ENCODE data around the gene C1orf116. TPM values are rescaled to one million over a fixed set of nuclear protein-coding genes. Genes with fewer than 3 reads are reported as not detected.

Gene C1orf116
- total RNA-seq, 4 donors from 2014 or later = 0.62 TPM; not detected in 3

DNA sequence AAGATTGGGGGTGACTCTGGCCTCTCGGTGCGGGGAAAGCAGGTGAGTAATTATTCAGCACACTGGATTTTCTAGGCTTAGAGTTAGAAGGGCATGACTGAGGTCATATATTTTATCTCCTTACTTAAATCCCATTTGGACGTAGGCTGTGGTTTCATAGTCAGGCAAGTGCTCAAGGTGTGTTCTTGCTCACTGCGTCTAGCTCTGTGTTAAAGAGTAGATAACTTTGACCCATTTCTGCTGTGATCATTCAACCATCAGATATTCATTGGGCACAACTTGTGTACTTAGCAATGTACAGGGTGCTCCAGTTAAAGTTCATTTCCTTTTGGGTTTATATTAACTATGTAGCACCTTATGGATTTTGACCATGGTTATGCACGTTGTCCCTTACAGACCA, 35.1 kb upstream of the C1orf116 start:
- H3K36me3 ChIP-seq = no peaks in the 10 kb centered on the region
- H3K27me3 ChIP-seq = no peaks in the 10 kb centered on the region
- intact Hi-C loops (cut with DNase I; ENCODE audit: low total_unique reads) = no loop called here
- H3K9me3 ChIP-seq = no peaks in the 10 kb centered on the region
- H3K4me3 ChIP-seq = no peak overlapping the region
- H3K27ac ChIP-seq = no peak overlapping the region
- H3K4me1 ChIP-seq = no peaks in the 10 kb centered on the region
- DNase-seq = no peak
- no peak for TF ChIP-seq POLR2A (IDR thresholded peaks at IDR 0.05)
- TF ChIP-seq, protein P1, sequence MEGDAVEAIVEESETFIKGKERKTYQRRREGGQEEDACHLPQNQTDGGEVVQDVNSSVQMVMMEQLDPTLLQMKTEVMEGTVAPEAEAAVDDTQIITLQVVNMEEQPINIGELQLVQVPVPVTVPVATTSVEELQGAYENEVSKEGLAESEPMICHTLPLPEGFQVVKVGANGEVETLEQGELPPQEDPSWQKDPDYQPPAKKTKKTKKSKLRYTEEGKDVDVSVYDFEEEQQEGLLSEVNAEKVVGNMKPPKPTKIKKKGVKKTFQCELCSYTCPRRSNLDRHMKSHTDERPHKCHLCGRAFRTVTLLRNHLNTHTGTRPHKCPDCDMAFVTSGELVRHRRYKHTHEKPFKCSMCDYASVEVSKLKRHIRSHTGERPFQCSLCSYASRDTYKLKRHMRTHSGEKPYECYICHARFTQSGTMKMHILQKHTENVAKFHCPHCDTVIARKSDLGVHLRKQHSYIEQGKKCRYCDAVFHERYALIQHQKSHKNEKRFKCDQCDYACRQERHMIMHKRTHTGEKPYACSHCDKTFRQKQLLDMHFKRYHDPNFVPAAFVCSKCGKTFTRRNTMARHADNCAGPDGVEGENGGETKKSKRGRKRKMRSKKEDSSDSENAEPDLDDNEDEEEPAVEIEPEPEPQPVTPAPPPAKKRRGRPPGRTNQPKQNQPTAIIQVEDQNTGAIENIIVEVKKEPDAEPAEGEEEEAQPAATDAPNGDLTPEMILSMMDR (IDR thresholded peaks at IDR 0.05) = no peak

DNA sequence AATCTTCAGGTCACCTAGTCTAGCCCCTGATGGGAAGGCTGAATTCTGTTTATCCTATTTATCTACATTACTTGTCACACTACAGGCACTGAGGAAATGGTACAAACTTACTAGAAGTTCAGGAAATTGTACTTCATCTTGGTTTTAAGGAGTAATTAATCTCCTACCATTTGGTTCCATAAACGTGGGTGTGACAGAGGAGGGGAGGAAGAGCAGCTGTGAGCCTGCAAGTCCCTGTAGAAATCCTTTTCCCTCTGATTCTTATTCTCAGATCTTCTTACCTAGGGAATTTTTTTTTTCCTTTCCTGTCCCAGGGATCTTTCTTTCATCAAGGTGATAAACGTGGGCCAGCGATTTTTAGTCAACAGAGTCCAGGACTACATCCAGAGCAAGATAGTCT, 34.6 kb upstream of the C1orf116 start:
- H3K27ac ChIP-seq = no peak overlapping the region
- TF ChIP-seq POLR2A (IDR thresholded peaks at IDR 0.05) = no peak
- TF ChIP-seq, protein P1 (IDR thresholded peaks at IDR 0.05) = no peak
- intact Hi-C loops (cut with DNase I; ENCODE audit: low total_unique reads) = no loop called here
- no peaks in the 10 kb centered on the region for H3K4me1 ChIP-seq
- H3K36me3 ChIP-seq = no peaks in the 10 kb centered on the region
- H3K4me3 ChIP-seq = no peak overlapping the region
- no peak for DNase-seq
- no peaks in the 10 kb centered on the region for H3K9me3 ChIP-seq
- no peaks in the 10 kb centered on the region for H3K27me3 ChIP-seq

DNA sequence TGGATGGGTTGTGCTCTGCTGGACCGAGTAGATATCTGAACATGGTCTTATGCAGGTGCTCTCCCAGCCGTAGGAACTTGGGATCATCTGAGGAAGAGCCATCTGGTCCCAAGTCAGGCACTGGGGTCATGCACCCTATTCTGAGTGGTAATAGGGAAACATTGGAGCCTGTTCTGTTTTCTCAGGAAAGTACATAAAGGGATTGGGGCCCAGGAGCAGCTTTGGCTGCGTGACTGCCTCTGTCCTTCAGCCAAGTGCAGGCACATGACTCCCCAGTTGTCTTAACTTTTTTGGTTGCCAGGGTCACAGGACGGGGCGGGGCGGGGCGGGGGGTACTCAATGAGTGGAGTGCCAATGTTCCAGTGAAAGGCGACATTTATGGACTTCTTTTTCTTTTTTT, 32.0 kb upstream of the C1orf116 start:
- H3K27me3 ChIP-seq = no peaks in the 10 kb centered on the region
- H3K4me3 ChIP-seq = no peak overlapping the region
- no peaks in the 10 kb centered on the region for H3K36me3 ChIP-seq
- intact Hi-C loops (cut with DNase I; ENCODE audit: low total_unique reads) = no loop called here
- TF ChIP-seq, protein P1 (IDR thresholded peaks at IDR 0.05) = no peak
- no peak for TF ChIP-seq POLR2A (IDR thresholded peaks at IDR 0.05)
- no peak overlapping the region for H3K27ac ChIP-seq
- no peaks in the 10 kb centered on the region for H3K9me3 ChIP-seq
- no peak for DNase-seq
- no peaks in the 10 kb centered on the region for H3K4me1 ChIP-seq

DNA sequence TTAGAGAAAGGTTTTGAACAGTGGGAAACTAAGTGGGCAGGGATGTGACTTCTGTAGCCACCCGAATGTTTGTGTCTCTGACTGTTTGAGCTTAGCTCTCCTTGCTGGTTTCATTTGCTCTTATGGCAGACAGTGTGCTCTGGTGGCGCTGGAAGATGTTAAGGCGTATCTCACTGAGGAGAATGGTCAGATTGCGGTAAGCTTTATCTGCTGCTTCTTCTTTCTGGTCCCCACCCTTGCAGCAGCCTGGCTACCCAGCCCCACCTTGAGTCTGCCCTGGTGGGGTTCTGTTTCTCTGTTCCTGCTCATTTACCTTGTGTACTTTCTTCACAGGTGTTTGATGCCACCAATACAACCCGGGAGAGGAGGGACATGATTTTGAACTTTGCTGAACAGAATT, 30.5 kb upstream of the C1orf116 start:
- no peak for DNase-seq
- H3K4me3 ChIP-seq = no peak overlapping the region
- no peaks in the 10 kb centered on the region for H3K9me3 ChIP-seq
- no peak overlapping the region for H3K27ac ChIP-seq
- TF ChIP-seq POLR2A (IDR thresholded peaks at IDR 0.05) = no peak
- TF ChIP-seq, protein P1 (IDR thresholded peaks at IDR 0.05) = no peak
- no peaks in the 10 kb centered on the region for H3K36me3 ChIP-seq
- H3K4me1 ChIP-seq = no peaks in the 10 kb centered on the region
- H3K27me3 ChIP-seq = no peaks in the 10 kb centered on the region
- intact Hi-C loops (cut with DNase I; ENCODE audit: low total_unique reads) = no loop called here

DNA sequence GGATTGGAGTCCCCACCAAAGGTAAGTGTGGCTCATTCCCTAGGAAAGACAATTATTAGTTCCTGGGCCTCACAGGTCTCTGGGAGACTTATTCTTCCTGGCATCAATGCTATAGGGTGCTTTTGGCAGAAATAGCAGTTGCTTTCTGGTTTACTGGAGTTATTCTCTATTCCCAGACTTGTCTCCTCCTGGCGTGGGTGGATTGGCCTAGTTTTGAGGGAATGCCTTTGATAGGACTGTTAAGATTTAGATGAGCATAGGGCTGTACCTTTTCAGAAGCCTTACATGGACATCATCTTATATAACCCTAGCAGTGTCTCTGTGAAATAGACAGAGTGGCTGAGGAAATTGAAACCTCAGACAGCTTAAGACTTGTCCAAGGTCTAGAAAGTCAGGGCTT, 29.5 kb upstream of the C1orf116 start:
- no peak for DNase-seq
- H3K27ac ChIP-seq = no peak overlapping the region
- H3K4me1 ChIP-seq = no peaks in the 10 kb centered on the region
- TF ChIP-seq, protein P1 (IDR thresholded peaks at IDR 0.05) = no peak
- no peak for TF ChIP-seq POLR2A (IDR thresholded peaks at IDR 0.05)
- no peaks in the 10 kb centered on the region for H3K27me3 ChIP-seq
- H3K9me3 ChIP-seq = no peaks in the 10 kb centered on the region
- H3K36me3 ChIP-seq = no peaks in the 10 kb centered on the region
- intact Hi-C loops (cut with DNase I; ENCODE audit: low total_unique reads) = no loop called here
- H3K4me3 ChIP-seq = no peak overlapping the region
